ENCODE data around the gene SOCS1.

Gene SOCS1

DNA sequence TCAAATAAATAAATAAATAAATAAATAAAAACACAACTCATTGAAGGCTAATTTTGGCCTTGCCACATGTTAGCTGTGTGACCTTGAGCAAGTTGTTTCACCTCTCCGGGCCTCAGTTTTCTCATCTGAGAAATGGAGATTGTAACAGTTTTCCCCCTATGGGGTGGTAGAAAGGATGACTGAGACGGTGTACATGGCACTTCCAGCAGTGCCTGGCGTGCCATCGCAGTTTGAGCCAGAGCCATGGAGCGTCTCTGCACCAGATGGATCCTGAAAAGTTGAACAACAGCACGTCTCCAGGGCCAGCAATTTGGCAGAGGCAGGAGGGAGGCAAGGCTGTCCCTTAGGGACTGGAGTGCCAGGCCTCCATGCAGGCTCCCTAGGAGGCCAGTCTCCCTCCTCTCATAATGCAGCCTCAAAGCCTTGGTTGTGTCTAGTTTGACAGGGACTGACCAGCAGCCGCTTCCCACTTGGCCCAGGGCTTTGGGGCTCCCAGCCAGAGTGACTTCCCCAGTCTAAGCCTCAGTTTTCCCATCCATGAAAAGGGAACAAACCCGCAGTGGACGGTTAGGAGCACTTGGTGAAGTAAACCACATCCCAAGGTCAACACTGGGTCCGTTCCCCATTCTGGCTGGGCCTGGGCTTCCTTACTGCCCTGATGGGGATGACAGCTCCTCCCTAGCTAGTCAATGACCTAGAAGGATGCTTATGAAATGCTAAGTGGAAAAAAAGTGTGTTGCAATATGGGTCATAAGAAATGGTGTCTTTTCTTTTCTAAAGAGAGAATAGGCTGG, 19.3 kb downstream of the SOCS1 start:
- H3K27ac ChIP-seq = no peak overlapping the region
- TF ChIP-seq ZFX (IDR thresholded peaks at IDR 0.05; ENCODE audit: borderline replicate concordance) (no peak), CTCF (IDR thresholded peaks at IDR 0.05) (no peak)

- H3K27ac ChIP-seq = no peak overlapping the region
- TF ChIP-seq CTCF (IDR thresholded peaks at IDR 0.05) (no peak), ZFX (IDR thresholded peaks at IDR 0.05; ENCODE audit: borderline replicate concordance) (no peak)
These were observed 20.4 kb downstream of the SOCS1 start for GRCh38 chr16:11235703-11235991.

- TF ChIP-seq CTCF (IDR thresholded peaks at IDR 0.05) (no peak), ZFX (IDR thresholded peaks at IDR 0.05; ENCODE audit: borderline replicate concordance) (no peak)
- H3K27ac ChIP-seq = no peak overlapping the region
These were observed 20.9 kb downstream of the SOCS1 start for GRCh38 chr16:11234884-11235702.

GRCh38 chr16:11233727-11234376, 22.2 kb downstream of the SOCS1 start:
- H3K27ac ChIP-seq = no peak overlapping the region
- TF ChIP-seq ZFX (IDR thresholded peaks at IDR 0.05; ENCODE audit: borderline replicate concordance) (no peak), CTCF (IDR thresholded peaks at IDR 0.05) (no peak)

DNA sequence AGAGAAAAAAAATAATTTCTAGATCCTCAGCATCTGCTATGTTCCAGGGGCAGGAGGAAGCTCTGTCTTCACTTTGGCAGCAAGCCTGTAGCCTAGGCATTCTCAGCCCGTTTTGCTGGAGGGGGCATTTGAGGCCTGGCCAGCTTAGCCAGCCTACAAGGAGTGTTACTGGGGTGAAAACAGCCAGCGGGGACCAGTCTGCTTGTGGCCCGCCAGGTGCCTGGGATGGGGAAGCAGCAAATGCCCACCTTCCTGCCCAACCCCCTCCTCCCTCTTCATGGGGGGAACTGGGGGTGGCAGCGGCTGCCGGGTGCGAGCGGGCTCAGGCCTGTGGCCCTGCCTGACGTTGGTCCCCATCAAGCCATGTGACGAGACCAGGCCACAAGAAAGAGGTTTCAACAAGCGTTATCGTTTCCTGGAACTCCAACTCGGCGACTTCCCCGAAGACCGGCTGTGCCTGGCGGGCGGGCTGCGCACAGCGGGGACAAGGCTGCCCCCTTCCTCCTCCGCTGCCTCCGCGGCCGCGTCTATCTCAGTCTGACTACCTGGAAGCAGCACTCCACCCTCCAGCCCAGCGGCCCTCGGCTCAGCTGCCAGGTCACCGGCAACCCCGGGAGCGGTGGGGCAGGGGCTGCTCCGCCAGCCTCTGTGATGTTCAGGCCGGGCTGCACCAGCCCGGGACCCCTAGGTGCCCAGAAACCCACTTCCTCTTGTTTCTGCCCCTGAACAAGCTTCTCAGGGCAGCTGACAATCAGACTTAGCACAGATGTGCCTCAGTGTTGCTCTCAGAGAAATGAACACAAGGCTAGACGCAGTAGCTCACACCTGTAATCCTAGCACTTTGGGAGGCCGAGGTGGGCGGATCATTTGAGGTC, 22.9 kb downstream of the SOCS1 start:
- TF ChIP-seq ZFX (IDR thresholded peaks at IDR 0.05; ENCODE audit: borderline replicate concordance) (no peak), CTCF (IDR thresholded peaks at IDR 0.05) (no peak)
- no peak overlapping the region for H3K27ac ChIP-seq

DNA sequence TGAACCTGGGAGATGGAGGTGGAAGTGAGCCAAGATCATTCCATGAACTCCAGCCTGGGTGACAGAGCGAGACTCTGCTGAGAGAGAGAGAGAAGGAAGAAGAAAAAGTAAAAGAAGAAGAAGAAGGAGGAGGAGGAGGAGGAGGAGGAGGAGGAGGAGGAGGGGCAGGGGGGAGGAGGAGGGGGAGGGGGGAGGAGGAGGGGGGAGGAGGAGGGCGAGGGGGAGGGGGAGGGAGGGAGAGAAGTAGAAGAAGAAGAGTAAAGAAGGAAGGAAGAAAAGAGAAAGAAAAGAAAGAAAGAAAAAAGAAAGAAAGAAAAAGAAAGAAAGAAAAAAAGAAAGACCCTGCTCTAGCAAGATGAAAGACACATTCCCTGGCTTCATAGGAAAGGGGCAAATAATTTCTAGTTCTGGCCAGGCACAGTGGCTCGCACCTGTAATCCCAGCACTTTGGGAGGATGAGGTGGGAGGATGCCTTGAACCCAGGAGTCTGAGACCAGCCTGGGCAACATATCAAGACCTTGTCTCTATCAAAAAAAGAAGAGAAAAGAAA, 23.6 kb downstream of the SOCS1 start:
- no peak overlapping the region for H3K27ac ChIP-seq

More for the DNA sequence above, 23.6 kb downstream of the SOCS1 start:
- TF ChIP-seq ZFX (IDR thresholded peaks at IDR 0.05; ENCODE audit: borderline replicate concordance) (no peak), CTCF (IDR thresholded peaks at IDR 0.05) (no peak)
